Measurements from ENCODE around the gene SPRED1. TPM values are rescaled to one million over a fixed set of nuclear protein-coding genes. Genes with fewer than 3 reads are reported as not detected.

Gene SPRED1
- polyA plus RNA-seq, 2 of the 4 experiments (the other 2 are of a cell fraction), result 6.0 to 8.6 TPM

GRCh38 chr15:38367476-38367875 is 114.8 kb downstream of the SPRED1 start:
- ChIA-PET POLR2A (interaction anchor here (0.6 kb wide), 1 partner anchor 221 kb away, joined by 4 read pairs; no protein-coding TSS in a partner anchor), CTCF (interaction anchor here (1.4 kb wide), 1 partner anchor 371 kb away, joined by 6 read pairs; no protein-coding TSS in a partner anchor)
- H3K4me3 ChIP-seq, result no peak overlapping the region
- FAIRE-seq, result no peak
- no peaks in the 10 kb centered on the region for H3K4me1 ChIP-seq
- H3K9me3 ChIP-seq, result no peaks in the 10 kb centered on the region
- ATAC-seq, result no peak
- DNase-seq (ENCODE audit: low read depth in 1 of 2, low spot score in 1 of 2), result no peak
- H3K4me2 ChIP-seq, result no peak overlapping the region
- no peak for TF ChIP-seq ZSCAN20 (CRISPR knock-in tag; IDR thresholded peaks at IDR 0.05)
- TF ChIP-seq HOXA7 (CRISPR knock-in tag; IDR thresholded peaks at IDR 0.05), result no peak
- no peak for TF ChIP-seq MAFK (IDR thresholded peaks at IDR 0.05; ENCODE audit: partially characterized antibody)
- TF ChIP-seq NR3C1 (IDR thresholded peaks at IDR 0.05), result no peak
- TF ChIP-seq NFE2L2 (conservative IDR thresholded peaks at IDR 0.05; ENCODE audit: low read length), result no peak
- 64% methylated on average over 2 of the region's 2 CpGs for WGBS (ENCODE audit: missing lambda C conversion rate)
- no peak overlapping the region for H3K27ac ChIP-seq

- Histone ChIP-seq H3K27ac (no peak overlapping the region), H3K4me2 (no peak overlapping the region), H3K4me1 (no peaks in the 10 kb centered on the region), H3K4me3 (no peak overlapping the region), H3K9me3 (no peaks in the 10 kb centered on the region)
- FAIRE-seq, result no peak
- DNase-seq (ENCODE audit: low read depth in 1 of 2, low spot score in 1 of 2), result no peak
- TF ChIP-seq ELK1 (IDR thresholded peaks at IDR 0.05; ENCODE audit: low read depth, low read length) (no peak), RCOR1 (IDR thresholded peaks at IDR 0.05; ENCODE audit: low read depth, low read length) (no peak), HDAC2 (IDR thresholded peaks at IDR 0.05) (no peak), ESRRA (IDR thresholded peaks at IDR 0.05; ENCODE audit: borderline replicate concordance, low read length) (no peak), JUNB (IDR thresholded peaks at IDR 0.05) (no peak)
- no peak for ATAC-seq
- 60% methylated on average over 4 of the region's 4 CpGs for WGBS (ENCODE audit: missing lambda C conversion rate)
- CTCF ChIA-PET, result interaction anchor here (0.6 kb wide), 1 partner anchor 69 kb away, joined by 5 read pairs; no protein-coding TSS in a partner anchor
- POLR2A ChIA-PET, result no interaction called here
These were observed 117.4 kb downstream of the SPRED1 start for GRCh38 chr15:38369936-38370478.

GRCh38 chr15:38373016-38373415 is 120.4 kb downstream of the SPRED1 start:
- no peak for TF ChIP-seq HMGXB4 (CRISPR knock-in tag; IDR thresholded peaks at IDR 0.05; ENCODE audit: borderline replicate concordance)
- no peak for TF ChIP-seq HOXB5 (CRISPR knock-in tag; IDR thresholded peaks at IDR 0.05)
- no peak for TF ChIP-seq ZC3H11A (IDR thresholded peaks at IDR 0.05)
- no peak for TF ChIP-seq EP300 (IDR thresholded peaks at IDR 0.05)
- no peak for TF ChIP-seq SREBF2 (IDR thresholded peaks at IDR 0.05)
- no peak for TF ChIP-seq TFCP2L1 (CRISPR knock-in tag; IDR thresholded peaks at IDR 0.05)
- no peak for TF ChIP-seq RNF2 (IDR thresholded peaks at IDR 0.05; ENCODE audit: borderline replicate concordance, low read depth)
- TF ChIP-seq HEYL (CRISPR knock-in tag; IDR thresholded peaks at IDR 0.05), result no peak
- TF ChIP-seq ELK1 (IDR thresholded peaks at IDR 0.05; ENCODE audit: low read depth, low read length), result no peak
- TF ChIP-seq CHD2 (IDR thresholded peaks at IDR 0.05; ENCODE audit: low read length, partially characterized antibody), result no peak
- no peak for TF ChIP-seq ZNF302 (CRISPR knock-in tag; IDR thresholded peaks at IDR 0.05)
- TF ChIP-seq KDM5A (IDR thresholded peaks at IDR 0.05), result no peak
- no peak for TF ChIP-seq FOSB (CRISPR knock-in tag; IDR thresholded peaks at IDR 0.05)
- TF ChIP-seq CEBPB (IDR thresholded peaks at IDR 0.05), result no peak
- TF ChIP-seq RAD21 (conservative IDR thresholded peaks at IDR 0.05 in 1 of 2, IDR thresholded peaks at IDR 0.05 in 1 of 2), result no peak
- no peak for TF ChIP-seq ZFP36 (IDR thresholded peaks at IDR 0.05; ENCODE audit: borderline replicate concordance, partially characterized antibody)
- TF ChIP-seq PBX3 (IDR thresholded peaks at IDR 0.05), result no peak
- no peak for TF ChIP-seq MAX (IDR thresholded peaks at IDR 0.05)
- no peaks in the 10 kb centered on the region for H3K9me3 ChIP-seq
- no peak for ATAC-seq
- no peak overlapping the region for H3K4me3 ChIP-seq
- H3K4me2 ChIP-seq, result no peak overlapping the region
- ChIA-PET CTCF (interaction anchor here (3.3 to 3.9 kb wide), 2 partner anchors 16 to 370 kb away, joined by 12 to 17 read pairs; no protein-coding TSS in a partner anchor), POLR2A (no interaction called here)
- no peak overlapping the region for H3K27ac ChIP-seq
- no peak for DNase-seq (ENCODE audit: low read depth in 1 of 2, low spot score in 1 of 2)
- WGBS (ENCODE audit: missing lambda C conversion rate), result 13% methylated on average over 4 of the region's 4 CpGs
- H3K4me1 ChIP-seq, result no peaks in the 10 kb centered on the region
- no peak for FAIRE-seq

Measured in A549 (cell line).